Stimulated activated CD4-positive, alpha-beta T cell treated with anti-CD3 and anti-CD28 coated beads, Interleukin-2, amount 100 ng/mL, for 24 hours (primary cell): ENCODE data around the gene EEFSEC.

Experiments
- DNase-seq, 2 donors: peaks; one replicate each; pipeline ENCODE4 v3.0.0-alpha.2; 2020

The EEFSEC gene

DNA sequence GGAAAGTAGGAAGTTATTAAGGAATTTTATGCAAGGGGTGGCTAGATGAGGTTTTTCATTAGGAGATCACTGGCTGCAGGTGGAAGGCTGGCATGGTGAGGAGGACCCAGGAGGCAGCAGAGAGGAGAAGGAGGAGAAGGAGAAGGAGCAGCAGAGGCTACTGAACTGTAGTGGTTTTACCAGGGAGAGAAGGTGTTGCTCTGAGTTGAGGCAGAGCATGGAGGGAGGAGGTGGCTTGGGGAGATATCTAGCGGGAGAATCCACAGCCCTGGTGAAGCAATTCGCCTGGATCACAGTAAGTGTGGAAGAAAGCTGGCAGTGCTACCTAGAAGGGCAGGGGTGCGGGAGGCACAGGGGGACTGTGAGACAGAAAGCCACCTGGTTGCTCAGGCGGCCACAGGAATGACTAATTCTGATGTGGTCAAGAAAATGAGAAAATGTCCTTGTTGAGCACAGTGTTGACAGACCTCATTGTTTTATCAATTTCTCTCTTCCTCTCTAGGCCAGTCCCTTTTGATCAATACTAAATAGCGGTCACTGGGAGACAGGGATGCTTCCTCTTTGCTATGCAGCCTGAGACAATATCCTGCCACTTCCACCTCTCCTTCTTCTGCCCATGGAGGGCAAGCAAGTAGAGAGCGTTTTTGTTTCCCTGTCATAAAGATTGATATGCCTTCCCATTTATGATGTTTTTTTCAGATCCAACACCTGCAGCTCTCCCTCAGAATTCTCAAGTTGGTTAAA is 94.6 kb downstream of the EEFSEC start:
- DNase-seq = no peak

DNA sequence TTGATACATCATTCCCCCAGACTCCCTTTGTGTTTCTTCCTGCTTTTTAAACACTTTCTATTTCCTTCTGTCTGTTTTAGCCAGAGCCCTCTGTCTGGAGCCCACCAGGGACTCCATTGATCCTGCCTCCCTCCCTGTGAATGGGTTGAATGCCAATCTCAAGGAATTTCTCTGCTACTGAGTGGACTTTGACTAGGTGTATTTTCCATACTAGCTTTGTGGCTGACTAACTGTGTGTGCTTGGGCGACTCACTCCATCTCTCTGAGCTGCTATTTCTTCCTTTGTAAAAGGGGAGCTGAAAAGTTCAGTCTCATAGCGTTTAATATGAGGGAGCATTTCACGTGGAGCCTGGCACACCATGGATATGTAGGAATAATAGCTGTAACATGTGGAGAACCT is 98.8 kb downstream of the EEFSEC start:
- DNase-seq = no peak

DNA sequence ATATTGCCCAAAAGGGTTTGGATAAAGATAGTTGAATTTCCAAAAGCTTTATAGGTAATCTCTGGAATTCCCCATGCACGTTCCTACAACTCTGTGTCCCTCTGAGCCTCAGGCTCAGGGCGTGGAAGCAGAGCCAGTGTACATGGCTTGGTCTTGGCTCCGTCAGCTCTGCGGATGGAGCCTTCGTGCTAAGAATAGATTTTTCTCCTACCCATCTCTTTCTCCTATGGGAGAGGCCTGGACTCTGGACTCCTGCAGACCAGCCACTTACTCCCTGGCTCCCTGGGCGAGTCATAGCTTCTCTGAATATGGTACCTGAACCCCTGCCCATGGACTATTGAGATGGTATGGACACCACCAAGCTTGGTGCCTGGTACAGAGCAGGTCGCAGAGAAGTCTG is 99.9 kb downstream of the EEFSEC start:
- no peak for DNase-seq

DNA sequence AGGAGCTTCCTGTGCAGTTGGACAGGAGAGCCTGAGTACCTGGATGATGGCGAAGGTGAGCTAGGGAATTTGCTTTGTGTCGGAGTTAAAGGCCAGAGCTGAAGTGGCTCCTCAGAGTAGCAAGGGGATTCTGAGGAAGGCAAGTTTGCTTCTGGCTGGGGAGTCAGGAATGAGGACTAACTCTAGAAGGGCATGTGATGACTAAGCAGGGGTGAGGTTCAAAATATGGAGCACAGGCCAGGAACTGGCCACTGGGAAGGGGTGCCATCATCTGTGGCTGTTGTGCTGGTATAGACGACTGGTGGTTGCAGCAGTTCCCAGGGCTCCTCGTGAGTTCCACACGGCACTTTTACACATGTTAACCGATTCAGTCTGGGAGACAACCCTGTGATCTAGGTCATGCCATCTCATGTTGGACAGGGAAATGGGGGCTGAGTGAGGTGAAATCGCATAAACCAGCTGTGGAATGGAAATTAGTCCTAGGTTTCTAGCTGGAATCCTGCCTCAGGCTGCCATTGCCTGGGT is 100.8 kb downstream of the EEFSEC start:
- DNase-seq = no peak

DNA sequence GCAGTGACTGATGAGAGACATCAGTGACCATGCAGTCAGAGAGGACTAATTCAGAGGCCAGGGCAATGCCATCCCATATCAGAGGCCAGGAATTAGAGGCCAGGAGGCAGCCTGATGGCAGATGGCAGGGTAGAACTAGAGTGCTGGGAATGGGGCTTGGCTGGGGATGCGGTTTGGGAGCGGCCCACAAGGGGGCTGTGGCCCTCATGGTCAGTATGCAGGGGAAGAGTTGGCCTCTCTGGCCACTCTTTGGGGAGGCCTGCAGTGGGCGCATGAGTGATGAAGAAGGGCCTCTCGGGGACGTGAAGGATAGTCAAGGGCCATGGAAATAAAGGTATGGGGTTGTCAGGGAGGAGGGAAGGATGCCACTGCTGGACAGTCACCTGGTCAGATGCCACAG is 101.7 kb downstream of the EEFSEC start:
- no peak for DNase-seq

DNA sequence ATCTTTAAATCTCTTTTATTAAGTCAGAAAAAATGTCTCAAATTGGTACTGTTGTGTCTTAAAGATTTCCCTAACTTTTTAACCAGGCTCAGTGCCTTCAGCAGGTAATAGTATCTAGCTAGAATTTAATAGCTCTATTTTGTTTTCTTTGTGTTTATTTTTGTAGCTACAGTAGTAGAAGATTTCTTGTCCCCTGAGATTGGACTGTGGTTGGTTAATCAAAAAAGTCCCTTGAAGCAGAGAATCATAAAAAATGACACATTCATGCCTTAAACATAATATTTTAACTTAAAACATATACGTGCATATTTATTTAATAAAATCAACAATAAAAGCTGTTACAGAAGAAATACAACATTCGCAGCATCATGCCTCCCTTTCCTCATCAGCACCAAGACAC is 102.8 kb downstream of the EEFSEC start:
- DNase-seq = no peak

DNA sequence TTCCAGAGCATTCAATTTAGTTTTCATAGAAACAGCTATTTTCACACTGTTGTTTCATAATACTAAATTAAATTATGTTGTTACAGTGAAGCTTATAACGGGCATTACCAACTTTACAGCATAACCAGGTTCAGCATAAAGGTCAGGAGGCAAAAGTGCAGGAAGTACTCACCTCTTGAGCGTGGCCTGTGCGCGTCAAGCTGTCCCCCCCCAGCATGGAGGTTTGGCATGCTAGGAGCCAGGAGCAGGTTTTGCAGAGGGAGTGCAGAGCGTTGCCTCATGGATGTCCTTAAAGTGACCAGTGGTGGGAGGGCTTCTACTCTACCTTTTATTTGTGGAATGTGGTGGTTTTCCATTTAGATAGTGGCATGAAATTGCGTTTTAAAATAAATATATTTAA is 104.4 kb downstream of the EEFSEC start:
- DNase-seq = no peak

DNA sequence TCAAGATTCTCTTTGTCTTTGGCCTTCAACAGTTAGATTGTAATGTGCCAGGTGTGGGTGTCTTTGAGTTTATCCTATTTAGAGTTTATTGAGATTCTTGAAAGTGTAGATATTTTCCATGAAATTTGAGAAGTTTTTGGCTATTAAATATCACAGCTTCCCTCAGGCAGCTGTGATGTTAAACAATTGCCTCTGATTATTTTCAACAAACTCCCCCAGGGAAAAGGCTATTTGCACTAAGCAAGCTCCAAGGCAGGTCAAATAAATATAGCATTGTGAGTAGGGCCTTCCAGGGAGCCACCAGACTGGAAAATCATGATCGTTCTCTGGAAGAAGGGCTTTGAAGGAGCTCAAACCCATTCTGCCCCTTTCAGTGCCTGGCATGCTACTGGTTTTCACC is 107.0 kb downstream of the EEFSEC start:
- no peak for DNase-seq

DNA sequence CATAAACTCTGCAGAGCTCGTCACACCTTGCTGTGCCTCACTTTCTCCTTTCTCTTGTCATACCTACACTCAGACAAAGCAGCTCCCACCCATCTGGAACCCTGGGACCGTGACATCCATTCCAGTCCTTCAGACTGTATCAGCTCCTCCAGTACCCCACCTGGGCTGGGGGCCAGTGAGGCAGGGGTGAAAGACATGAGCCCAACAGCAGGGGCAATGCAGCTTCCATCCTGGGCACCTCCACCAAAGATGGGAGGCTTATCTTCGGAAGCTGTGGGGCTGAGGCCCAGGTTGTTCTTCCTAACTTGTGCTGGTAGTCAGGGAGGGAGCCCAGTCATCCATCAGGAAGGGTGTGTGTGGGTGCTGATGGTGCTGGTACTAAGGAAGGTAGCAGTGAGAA is 109.2 kb downstream of the EEFSEC start:
- DNase-seq = no peak

DNA sequence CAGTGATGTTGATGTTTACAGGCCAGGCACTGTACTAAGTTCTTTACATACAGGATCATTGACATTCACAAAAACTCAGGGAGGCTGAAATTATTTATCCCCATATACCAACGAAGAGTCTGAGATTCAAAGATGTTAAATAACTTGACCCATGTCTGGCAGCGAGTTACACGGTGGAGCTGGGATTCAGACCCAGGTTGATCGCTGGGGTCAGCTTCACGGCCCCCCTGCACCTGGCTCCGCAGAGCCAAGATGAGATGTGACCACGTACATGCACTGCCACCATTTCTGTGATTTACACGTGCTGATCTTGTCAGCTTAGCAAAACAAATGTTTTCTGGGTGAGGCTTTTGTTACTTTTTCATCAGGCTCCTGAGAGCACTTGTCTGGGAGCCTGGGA is 109.8 kb downstream of the EEFSEC start:
- DNase-seq = no peak

DNA sequence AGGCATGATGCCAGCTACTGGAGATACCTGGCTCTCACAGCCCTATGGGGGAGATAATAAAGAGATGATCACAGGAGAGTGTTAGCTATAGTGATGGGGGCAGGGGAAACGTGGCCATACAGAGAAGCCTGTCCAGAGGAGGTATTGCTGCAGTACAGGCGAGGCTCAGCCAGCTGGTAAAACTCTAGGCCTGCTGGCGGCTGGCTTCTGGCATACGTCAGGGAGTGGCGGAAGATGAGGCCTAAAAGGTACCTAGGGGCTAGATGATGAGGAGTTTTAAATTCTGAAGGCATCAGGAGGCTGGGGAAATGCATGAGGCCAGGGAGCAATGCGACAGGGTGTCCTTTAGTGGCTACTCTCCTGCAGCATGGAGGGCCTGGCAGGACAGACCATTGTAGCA is 110.7 kb downstream of the EEFSEC start:
- DNase-seq = no peak

DNA sequence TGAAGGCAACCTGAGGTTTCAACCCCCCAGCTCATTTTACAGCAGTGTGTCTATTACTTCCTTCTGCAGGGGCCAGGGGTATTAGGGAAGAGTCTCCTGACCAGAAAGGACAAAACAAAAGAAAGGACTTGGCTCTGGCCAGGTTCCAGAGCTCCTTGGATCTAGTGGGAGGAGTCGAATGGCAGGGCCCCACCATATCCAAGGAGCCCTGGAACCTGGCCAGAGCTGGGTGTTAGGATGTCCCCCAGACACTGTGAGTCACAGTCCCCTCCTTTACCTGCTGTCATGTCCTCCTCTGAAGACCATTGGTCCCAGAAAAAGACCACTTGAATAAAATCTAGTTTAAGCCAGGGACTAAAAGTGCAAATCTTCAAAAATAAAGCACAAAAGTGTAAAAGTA is 113.2 kb downstream of the EEFSEC start:
- no peak for DNase-seq

DNA sequence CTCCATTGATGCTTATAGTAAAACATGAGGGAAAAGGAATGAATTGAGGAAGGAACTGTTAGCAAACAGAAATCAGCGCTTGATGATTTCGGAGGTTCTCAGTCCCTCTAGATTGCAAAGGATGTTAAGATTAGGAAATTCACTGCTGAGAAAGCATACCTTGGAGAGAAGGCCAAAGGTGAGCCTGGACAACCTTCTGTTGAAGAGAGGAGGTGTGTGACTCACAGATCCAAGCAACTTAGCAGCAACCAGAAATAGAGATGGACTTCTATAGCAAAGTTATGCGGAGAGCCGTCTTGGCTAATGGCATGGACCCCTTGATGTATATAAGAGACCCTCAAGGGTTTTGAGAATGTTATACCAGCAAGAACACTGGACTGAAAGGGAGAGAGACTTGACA is 114.3 kb downstream of the EEFSEC start:
- DNase-seq = no peak

DNA sequence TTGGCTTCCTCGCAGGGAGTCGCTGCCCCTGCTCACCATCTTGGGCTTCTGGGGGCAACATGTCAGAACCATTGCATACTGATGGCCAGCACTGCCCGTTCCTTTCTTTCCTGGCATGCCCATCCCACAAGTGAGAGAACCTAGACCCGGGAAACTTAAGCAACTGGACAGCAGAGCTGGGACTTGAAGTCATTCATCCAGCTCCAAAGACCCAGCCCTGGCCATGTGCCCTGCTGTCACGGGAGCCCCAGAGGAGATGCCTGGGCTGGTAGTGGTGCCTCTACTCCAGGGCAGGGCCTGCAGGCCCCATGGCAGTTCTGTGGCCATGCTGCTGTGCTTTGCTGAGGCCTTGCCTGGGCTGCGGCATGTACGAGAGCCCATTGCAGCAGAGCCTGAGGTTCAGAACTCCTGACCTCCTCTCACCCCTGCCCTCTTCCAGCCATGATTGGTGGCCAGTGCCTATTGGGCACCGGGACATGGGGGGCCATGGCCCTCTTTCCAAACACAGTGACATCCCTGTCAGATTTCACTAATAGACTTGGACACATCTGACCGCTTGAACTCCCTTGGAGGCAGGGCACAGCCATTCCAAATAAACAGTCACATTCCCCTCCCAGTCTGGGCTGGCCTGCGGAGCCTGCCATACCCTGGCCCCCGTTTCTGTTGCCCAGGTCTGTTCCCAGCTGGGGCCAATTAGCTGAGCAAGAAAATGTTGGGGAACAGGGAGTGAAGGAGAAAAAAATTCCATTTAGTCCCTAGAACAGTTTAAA is 115.9 kb downstream of the EEFSEC start:
- DNase-seq = no peak

DNA sequence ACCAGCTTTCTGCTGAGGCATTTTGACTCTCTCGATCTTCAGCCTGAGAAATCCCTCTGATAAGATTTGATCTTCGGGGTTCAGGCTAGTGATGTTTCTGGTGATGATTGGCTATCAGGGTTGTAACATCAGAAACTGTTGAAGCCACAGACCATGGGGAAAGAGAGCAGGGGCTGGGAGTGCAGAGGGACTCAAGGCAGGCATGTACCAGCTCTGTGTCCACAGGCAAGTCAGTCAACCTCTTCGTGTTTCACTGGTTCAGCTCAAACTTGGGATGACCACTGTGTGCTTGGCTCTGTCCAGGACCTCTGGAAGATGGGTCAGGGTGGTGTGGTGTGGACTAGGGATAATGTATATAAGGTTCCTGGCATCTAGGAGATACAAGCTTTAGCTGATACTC is 116.5 kb downstream of the EEFSEC start:
- no peak for DNase-seq

DNA sequence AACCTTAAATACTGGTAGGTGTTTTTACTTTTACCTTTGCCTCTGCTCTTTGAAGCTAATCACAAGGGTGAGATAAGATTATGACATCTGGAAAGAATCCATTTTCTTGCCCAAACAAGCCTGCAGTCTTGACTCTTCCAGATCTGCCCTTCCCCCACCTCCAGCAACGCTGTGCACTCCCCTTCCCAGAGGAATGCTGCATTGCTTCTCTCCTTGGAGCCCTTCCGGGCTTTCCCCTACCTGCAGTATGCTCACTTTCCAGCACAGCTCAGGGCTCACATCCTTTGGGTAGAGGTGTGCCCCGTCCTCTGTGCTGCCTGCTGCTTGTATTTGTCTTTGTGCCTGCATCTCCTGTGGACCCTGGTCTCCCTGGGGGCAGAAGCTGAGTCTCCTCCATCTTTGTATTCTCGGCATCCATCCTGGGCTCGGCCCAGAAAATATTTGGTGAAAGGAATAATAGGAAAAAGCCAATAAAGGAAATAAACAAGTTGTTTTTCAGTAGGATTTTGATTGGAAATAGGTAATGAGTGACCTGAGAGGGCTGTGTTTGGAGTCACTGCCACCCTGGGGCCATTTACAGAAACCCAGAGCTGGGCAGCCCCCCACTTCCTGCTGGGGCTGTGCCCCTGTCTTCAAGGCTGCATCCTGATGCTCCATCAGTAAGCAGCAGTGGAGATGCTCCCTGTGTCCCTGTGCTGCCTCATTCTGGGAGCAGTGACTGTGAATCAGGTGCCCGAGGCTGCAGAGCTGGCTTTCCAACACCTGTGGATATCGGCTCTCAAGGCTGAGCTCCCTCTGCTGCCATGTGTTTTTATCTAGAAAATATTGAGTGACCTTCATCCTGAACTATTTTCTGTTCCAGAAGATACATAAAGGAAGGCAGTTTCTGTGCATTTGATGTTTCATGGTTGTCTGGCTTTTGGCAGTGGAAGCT is 117.5 kb downstream of the EEFSEC start:
- DNase-seq = no peak

DNA sequence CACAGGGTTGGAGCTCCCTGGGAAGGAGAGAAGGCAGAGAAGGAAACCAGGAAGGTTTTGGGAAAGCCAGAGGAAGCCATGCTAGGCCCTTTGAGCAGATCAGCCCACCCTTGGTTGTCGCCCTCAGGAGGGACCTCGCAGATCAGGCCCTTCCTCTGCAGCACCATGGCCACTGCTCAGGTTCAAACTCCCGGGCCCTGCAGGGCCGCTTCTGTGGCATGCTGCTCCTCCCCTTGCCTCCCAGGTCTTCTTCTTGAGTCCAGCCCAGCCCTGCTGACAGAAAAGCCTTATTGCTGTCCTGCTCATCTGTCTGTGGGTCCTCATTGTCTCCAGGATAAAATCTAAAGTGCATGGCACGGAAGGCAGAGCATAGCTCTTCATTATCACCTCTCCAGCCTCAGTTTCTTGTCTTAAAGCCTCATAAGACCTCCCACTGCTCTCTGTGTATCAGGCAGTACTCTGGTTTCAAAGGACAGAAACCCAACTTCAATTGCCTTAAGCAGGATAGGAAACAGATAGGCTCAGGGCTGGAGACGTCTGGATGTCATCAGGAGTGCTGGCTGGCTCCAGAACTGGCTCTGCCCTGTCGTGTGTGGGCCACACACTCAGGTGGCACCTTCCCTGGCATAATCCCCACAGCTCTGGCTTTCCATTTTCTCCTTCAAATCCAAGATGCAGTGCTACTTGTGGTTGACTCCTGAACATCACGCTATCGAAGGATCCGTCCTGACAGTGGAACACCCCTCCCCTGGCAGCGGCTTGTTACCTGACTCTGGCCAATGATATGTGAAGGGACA is 118.5 kb downstream of the EEFSEC start:
- no peak for DNase-seq

DNA sequence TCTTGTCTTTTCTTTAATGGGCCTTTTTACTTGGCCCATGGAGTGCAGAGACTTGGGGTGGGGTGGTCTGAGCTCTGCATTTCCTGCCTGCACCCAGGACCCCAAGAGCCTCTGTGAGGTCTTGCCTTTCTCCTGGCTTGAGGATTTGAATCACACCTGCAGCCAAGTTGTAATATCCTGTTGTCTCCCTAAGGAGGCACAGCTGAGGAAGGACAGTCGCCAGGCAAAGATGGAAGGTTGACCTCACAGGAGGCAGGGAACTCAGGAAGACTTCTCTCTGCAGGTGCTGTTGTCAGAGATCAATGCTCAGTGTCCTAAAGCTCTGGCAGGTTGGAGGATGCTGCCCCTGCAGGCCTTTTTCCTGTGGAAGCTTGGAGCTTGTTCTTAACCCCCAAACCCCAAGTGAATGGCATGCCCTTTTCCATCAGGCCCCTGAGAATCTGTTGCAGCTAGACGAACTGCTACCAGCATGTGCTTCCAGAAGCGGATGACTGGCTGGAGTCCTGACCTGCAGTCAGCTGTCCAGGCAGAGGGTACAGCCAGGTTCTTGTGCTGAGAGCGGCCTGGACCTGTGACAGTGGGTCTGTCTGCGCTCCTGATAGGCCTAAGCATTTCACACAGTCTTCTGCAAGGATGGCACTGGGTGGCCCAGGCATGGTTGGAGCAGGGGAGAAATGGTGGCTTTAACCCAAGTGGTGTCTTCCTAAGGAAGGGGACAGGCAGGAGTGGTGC is 120.0 kb downstream of the EEFSEC start:
- no peak for DNase-seq

DNA sequence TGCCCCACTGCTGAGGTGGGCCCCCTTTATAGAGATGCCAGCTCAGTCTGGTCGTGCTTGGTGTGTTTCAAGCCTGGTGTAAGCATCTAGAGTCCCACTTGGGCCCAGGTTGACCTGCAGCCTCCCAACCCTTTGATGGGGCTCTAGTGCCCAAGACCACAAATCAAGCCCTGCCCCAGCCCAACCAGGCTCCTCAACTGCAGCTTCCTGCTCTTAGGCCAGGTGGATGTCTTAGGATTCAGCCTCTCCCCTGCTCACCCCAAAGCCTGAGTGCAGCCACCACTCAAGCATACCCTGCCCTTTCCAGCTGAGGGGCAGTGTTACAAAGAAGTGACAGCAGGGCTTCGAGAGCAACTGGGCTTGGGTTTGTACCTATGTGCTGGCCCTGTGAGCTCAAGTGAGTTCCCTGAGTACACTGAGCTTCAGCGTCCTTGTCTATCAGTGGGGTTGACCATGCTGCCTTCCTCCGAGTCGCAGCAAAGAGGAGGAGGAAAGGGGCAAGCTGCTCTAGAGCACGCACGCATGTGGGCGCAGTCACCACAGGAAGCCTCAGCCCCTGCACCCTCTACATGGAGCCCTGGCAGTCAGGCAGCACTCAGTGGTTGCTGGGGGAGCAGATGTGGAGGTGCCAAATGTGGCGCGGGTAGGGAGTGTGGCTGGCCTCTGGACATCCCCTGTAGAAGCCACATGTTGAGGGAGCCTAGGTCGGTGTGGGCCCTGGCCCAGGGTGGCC is 120.7 kb downstream of the EEFSEC start:
- DNase-seq = no peak

DNA sequence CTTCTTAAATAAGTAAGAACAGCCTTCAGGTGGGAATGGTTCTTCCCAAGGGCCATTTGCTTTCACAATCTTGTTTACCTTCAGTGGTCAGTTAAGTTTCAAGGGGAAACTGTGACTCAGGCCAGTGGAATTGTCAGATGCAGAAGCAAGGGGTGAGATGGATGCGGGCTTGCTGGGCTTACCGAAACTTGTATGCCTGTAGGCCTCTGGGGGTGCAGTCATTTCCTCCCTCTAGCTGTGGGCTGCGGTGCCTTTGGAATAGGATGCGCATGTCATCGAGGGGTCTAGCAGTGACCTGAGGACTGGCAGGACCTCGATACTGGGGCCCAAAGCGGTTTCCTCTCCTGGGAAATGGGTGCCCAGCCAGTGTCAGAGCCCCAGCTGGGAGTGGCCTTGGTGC is 121.6 kb downstream of the EEFSEC start:
- no peak for DNase-seq
